Activated CD4-positive, alpha-beta T cell treated with anti-CD3 and anti-CD28 coated beads for 36 hours (primary cell): Measurements from ENCODE around the gene RAPGEF1. TPM values are rescaled to one million over a fixed set of nuclear protein-coding genes. Genes with fewer than 3 reads are reported as not detected.

Source experiments
- ATAC-seq: fragments of 200-7000 bp; cut with Tn5 transposase; one replicate; pipeline ENCODE4 v1.10.0; 2021; ENCODE audit warnings: mild to moderate bottlenecking, moderate library complexity
- CTCF ChIA-PET: fragments of 350-600 bp; sonication (Branson Sonifier 250); formaldehyde crosslinking; loops from one replicate; lab custom pipeline; 2021; ENCODE audit warnings: antibody characterized with exemption; lab: Charles Lee
- POLR2A ChIA-PET: fragments of 350-600 bp; sonication (Branson Sonifier 250); formaldehyde crosslinking; loops from one replicate; lab custom pipeline; 2021; ENCODE audit warnings: antibody characterized with exemption, inconsistent platforms; lab: Charles Lee
- DNase-seq: peaks from one replicate; pipeline ENCODE4 v3.0.0-alpha.2; 2020
- H3K27ac Mint-ChIP-seq: one replicate; pipeline ENCODE4 v1.8.0; 2021; ENCODE audit warnings: mixed read lengths
- H3K27me3 Mint-ChIP-seq: one replicate; pipeline ENCODE4 v1.8.0; 2021; ENCODE audit warnings: mixed read lengths
- H3K36me3 Mint-ChIP-seq: one replicate; pipeline ENCODE4 v1.8.0; 2021; ENCODE audit warnings: low read depth, mixed read lengths
- H3K4me1 Mint-ChIP-seq: one replicate; pipeline ENCODE4 v1.8.0; 2021; ENCODE audit warnings: mixed read lengths
- H3K4me3 Mint-ChIP-seq: one replicate; pipeline ENCODE4 v1.8.0; 2021; ENCODE audit warnings: mild to moderate bottlenecking, moderate library complexity, mixed read lengths
- H3K9me3 Mint-ChIP-seq: one replicate; pipeline ENCODE4 v1.8.0; 2021; ENCODE audit warnings: low read depth, mixed read lengths
- intact Hi-C, 2 experiments: fragments of 100-400 bp; cut with DNase I in 1 of 2; cut with micrococcal nuclease in 1 of 2; formaldehyde crosslinking; loops; one replicate each; pipeline versions ENCODE4 v1.14.2 to v1.15.1; 2022 to 2024; cut with DNase I, micrococcal nuclease
- total RNA-seq, 2 experiments: library from RNA; stranded (reverse); gene quantifications; one replicate each; pipeline ENCODE4 v1.2.3, GENCODE V29; 2021

The RAPGEF1 gene
- total RNA-seq: 100 to 1,000 TPM in 1 of 2 experiments, 10 to 100 TPM in 1; 86.7 to 108 TPM

- DNase-seq: peak; percentile 90
- peaks cover 57% of the 10 kb centered on the region for H3K4me1 Mint-ChIP-seq
- no peaks in the 10 kb centered on the region for H3K9me3 Mint-ChIP-seq
- H3K36me3 Mint-ChIP-seq: peaks cover 23% of the 10 kb centered on the region
- intact Hi-C loops: loop anchor here (1.0 to 10.0 kb wide), 9 partner anchors 11 to 615 kb away; partner anchors contain the start of genes NUP214 (in 1 of the 2), POMT1 (in 1 of the 2) and UCK1 (in 1 of the 2)
- ATAC-seq: peak; percentile 74
- POLR2A ChIA-PET: no interaction called here
- CTCF ChIA-PET: interaction anchor here (0.6 to 2.9 kb wide), 20 partner anchors 9 to 1235 kb away, joined by 3 to 29 read pairs (median 5); no protein-coding TSS in a partner anchor
- no peaks in the 10 kb centered on the region for H3K27me3 Mint-ChIP-seq
- peak within 1 kb of the TSS; percentile 95 for H3K4me3 Mint-ChIP-seq
- H3K27ac Mint-ChIP-seq: peak within 1 kb of the TSS; percentile 95
These were observed at the start of gene RAPGEF1 for GRCh38 chr9:131739959-131740648. RAPGEF1 (minus strand) TSS chr9:131740076; CDS start chr9:131739830, 246 bp downstream.

- no peak overlapping the region for H3K27ac Mint-ChIP-seq
- no peak for ATAC-seq
- no peaks in the 10 kb centered on the region for H3K36me3 Mint-ChIP-seq
These were observed 49.0 kb upstream of the RAPGEF1 start for GRCh38 chr9:131788851-131789250.

GRCh38 chr9:131787838-131788237, 48.0 kb upstream of the RAPGEF1 start:
- CTCF ChIA-PET: no interaction called here
- POLR2A ChIA-PET: no interaction called here
- H3K36me3 Mint-ChIP-seq: no peaks in the 10 kb centered on the region
- peaks cover 3% of the 10 kb centered on the region for H3K9me3 Mint-ChIP-seq
- no peaks in the 10 kb centered on the region for H3K4me1 Mint-ChIP-seq
- H3K4me3 Mint-ChIP-seq: no peak overlapping the region
- no peak overlapping the region for H3K27ac Mint-ChIP-seq
- intact Hi-C loops: no loop called here
- ATAC-seq (no peak), DNase-seq (no peak)
- H3K27me3 Mint-ChIP-seq: peaks cover 43% of the 10 kb centered on the region

More at GRCh38 chr9:131788851-131789250, 49.0 kb upstream of the RAPGEF1 start:
- intact Hi-C loops: no loop called here
- Mint-ChIP-seq H3K9me3 (no peaks in the 10 kb centered on the region), H3K4me1 (no peaks in the 10 kb centered on the region), H3K27me3 (peaks cover 33% of the 10 kb centered on the region), H3K4me3 (no peak overlapping the region)
- POLR2A ChIA-PET: interaction anchor here (0.6 kb wide), 1 partner anchor 8 kb away, joined by 3 read pairs; no protein-coding TSS in a partner anchor
- CTCF ChIA-PET: no interaction called here
- DNase-seq: no peak

GRCh38 chr9:131784748-131785501, 45.0 kb upstream of the RAPGEF1 start:
- no peak for ATAC-seq
- peaks cover 42% of the 10 kb centered on the region for H3K27me3 Mint-ChIP-seq
- CTCF ChIA-PET: interaction anchor here (0.7 kb wide), 1 partner anchor 706 kb away, joined by 3 read pairs; no protein-coding TSS in a partner anchor
- DNase-seq: no peak
- H3K9me3 Mint-ChIP-seq: peaks cover 3% of the 10 kb centered on the region
- H3K4me3 Mint-ChIP-seq: no peak overlapping the region
- H3K36me3 Mint-ChIP-seq: no peaks in the 10 kb centered on the region
- H3K27ac Mint-ChIP-seq: no peak overlapping the region
- H3K4me1 Mint-ChIP-seq: peaks cover 2% of the 10 kb centered on the region
- POLR2A ChIA-PET: no interaction called here
- intact Hi-C loops: no loop called here

- ChIA-PET POLR2A (no interaction called here), CTCF (interaction anchor here (0.6 to 1.1 kb wide), 2 partner anchors 19 to 455 kb away, joined by 4 to 6 read pairs; no protein-coding TSS in a partner anchor)
- intact Hi-C loops: no loop called here
- DNase-seq (no peak), ATAC-seq (peak; percentile 65)
- H3K27ac Mint-ChIP-seq: no peak overlapping the region
- peaks cover 32% of the 10 kb centered on the region for H3K27me3 Mint-ChIP-seq
- peaks cover 3% of the 10 kb centered on the region for H3K9me3 Mint-ChIP-seq
- H3K36me3 Mint-ChIP-seq: no peaks in the 10 kb centered on the region
- H3K4me3 Mint-ChIP-seq: no peak overlapping the region
- peaks cover 2% of the 10 kb centered on the region for H3K4me1 Mint-ChIP-seq
These were observed 41.2 kb upstream of the RAPGEF1 start for GRCh38 chr9:131781069-131781468.

GRCh38 chr9:131776473-131776872, 36.6 kb upstream of the RAPGEF1 start:
- POLR2A ChIA-PET: interaction anchor here (0.6 kb wide), 1 partner anchor 342 kb away, joined by 4 read pairs; no protein-coding TSS in a partner anchor
- intact Hi-C loops: loop anchor here in 1 of 2 experiments (1.0 to 5.0 kb wide), 2 partner anchors 23 to 336 kb away; no protein-coding TSS in a partner anchor
- Mint-ChIP-seq H3K9me3 (no peaks in the 10 kb centered on the region), H3K4me1 (peaks cover 2% of the 10 kb centered on the region), H3K36me3 (no peaks in the 10 kb centered on the region), H3K27me3 (peaks cover 8% of the 10 kb centered on the region), H3K4me3 (no peak overlapping the region), H3K27ac (no peak overlapping the region)
- DNase-seq: peak; percentile 70
- CTCF ChIA-PET: no interaction called here
- ATAC-seq: no peak

GRCh38 chr9:131776036-131776435, 36.2 kb upstream of the RAPGEF1 start:
- Mint-ChIP-seq H3K4me1 (peaks cover 2% of the 10 kb centered on the region), H3K9me3 (no peaks in the 10 kb centered on the region), H3K4me3 (no peak overlapping the region), H3K27ac (no peak overlapping the region), H3K36me3 (no peaks in the 10 kb centered on the region), H3K27me3 (peaks cover 6% of the 10 kb centered on the region)
- DNase-seq (no peak), ATAC-seq (no peak)
- POLR2A ChIA-PET: no interaction called here
- CTCF ChIA-PET: no interaction called here
- intact Hi-C loops: loop anchor here in 1 of 2 experiments (1.0 to 5.0 kb wide), 2 partner anchors 23 to 336 kb away; no protein-coding TSS in a partner anchor

GRCh38 chr9:131774636-131775035, 34.8 kb upstream of the RAPGEF1 start:
- no peaks in the 10 kb centered on the region for H3K36me3 Mint-ChIP-seq
- no peak overlapping the region for H3K4me3 Mint-ChIP-seq
- ChIA-PET POLR2A (no interaction called here), CTCF (interaction anchor here (1.0 kb wide), 1 partner anchor 12 kb away, joined by 3 read pairs; no protein-coding TSS in a partner anchor)
- H3K9me3 Mint-ChIP-seq: no peaks in the 10 kb centered on the region
- H3K27me3 Mint-ChIP-seq: peaks cover 10% of the 10 kb centered on the region
- no peak for ATAC-seq
- intact Hi-C loops: loop anchor here in 1 of 2 experiments (5.0 kb wide), 1 partner anchor 338 kb away; no protein-coding TSS in a partner anchor
- DNase-seq: no peak
- no peak overlapping the region for H3K27ac Mint-ChIP-seq
- H3K4me1 Mint-ChIP-seq: no peaks in the 10 kb centered on the region

GRCh38 chr9:131773911-131774379, 34.1 kb upstream of the RAPGEF1 start:
- H3K4me3 Mint-ChIP-seq: no peak overlapping the region
- no peak for ATAC-seq
- H3K27ac Mint-ChIP-seq: no peak overlapping the region
- POLR2A ChIA-PET: no interaction called here
- intact Hi-C loops: no loop called here
- H3K27me3 Mint-ChIP-seq: peaks cover 10% of the 10 kb centered on the region
- H3K9me3 Mint-ChIP-seq: no peaks in the 10 kb centered on the region
- CTCF ChIA-PET: no interaction called here
- peak; percentile 49 for DNase-seq
- no peaks in the 10 kb centered on the region for H3K4me1 Mint-ChIP-seq
- H3K36me3 Mint-ChIP-seq: no peaks in the 10 kb centered on the region

- Mint-ChIP-seq H3K9me3 (no peaks in the 10 kb centered on the region), H3K4me3 (no peak overlapping the region), H3K36me3 (no peaks in the 10 kb centered on the region), H3K4me1 (no peaks in the 10 kb centered on the region), H3K27ac (no peak overlapping the region), H3K27me3 (peaks cover 8% of the 10 kb centered on the region)
- no peak for ATAC-seq
- ChIA-PET CTCF (interaction anchor here (0.7 kb wide), 1 partner anchor 496 kb away, joined by 6 read pairs; no protein-coding TSS in a partner anchor), POLR2A (no interaction called here)
- intact Hi-C loops: no loop called here
- DNase-seq: no peak
These were observed 33.1 kb upstream of the RAPGEF1 start for GRCh38 chr9:131772940-131773339.

GRCh38 chr9:131771646-131772045, 31.8 kb upstream of the RAPGEF1 start:
- intact Hi-C loops: no loop called here
- no peaks in the 10 kb centered on the region for H3K9me3 Mint-ChIP-seq
- H3K4me3 Mint-ChIP-seq: no peak overlapping the region
- DNase-seq: no peak
- CTCF ChIA-PET: interaction anchor here (0.6 to 1.2 kb wide), 3 partner anchors 9 to 117 kb away, joined by 3 read pairs; no protein-coding TSS in a partner anchor
- H3K4me1 Mint-ChIP-seq: no peaks in the 10 kb centered on the region
- no peaks in the 10 kb centered on the region for H3K36me3 Mint-ChIP-seq
- POLR2A ChIA-PET: no interaction called here
- peaks cover 5% of the 10 kb centered on the region for H3K27me3 Mint-ChIP-seq
- no peak overlapping the region for H3K27ac Mint-ChIP-seq
- no peak for ATAC-seq
